ENCODE data around the gene POT1. TPM values are rescaled to one million over a fixed set of nuclear protein-coding genes. Genes with fewer than 3 reads are reported as not detected.

The POT1 gene
- total and polyA plus RNA-seq, 2 of the 8 experiments (the other 6 are each of a cell fraction or from before 2014, with no cell fraction given): 13.1 to 22.8 TPM

GRCh38 chr7:124907490-124907889, 22.1 kb downstream of the POT1 start:
- Histone ChIP-seq H4K91ac (replicated peaks; ENCODE audit: insufficient read length, low read length) (no peak overlapping the region), H3K27me3 (replicated peaks in 1 of 4; ENCODE audit: control insufficient read depth in 3 of 4, extremely low read depth in 1 of 4, insufficient read depth in 3 of 4, low read length in 3 of 4) (no peaks in the 10 kb centered on the region), H3K23me2 (ENCODE audit: low read depth, low read length) (no peaks in the 10 kb centered on the region), H3K27ac (ENCODE audit: low read depth, low read length) (no peak overlapping the region), H2AK5ac (ENCODE audit: low read depth, low read length) (no peak overlapping the region), H4K5ac (ENCODE audit: insufficient read length, low read depth, low read length) (no peak overlapping the region), H2BK12ac (ENCODE audit: low read depth, low read length) (no peak overlapping the region), H2AFZ (ENCODE audit: low read length) (no peak overlapping the region), H3K9ac (replicated peaks in 1 of 4; ENCODE audit: extremely low read depth in 1 of 4, low read depth in 3 of 4, low read length in 3 of 4) (no peak overlapping the region), H4K8ac (ENCODE audit: extremely low read depth, insufficient read depth, low read length) (no peak overlapping the region), H2BK15ac (ENCODE audit: low read length) (no peak overlapping the region), H3K14ac (ENCODE audit: insufficient read length) (no peak overlapping the region), H2BK120ac (replicated peaks; ENCODE audit: low read depth, low read length) (no peak overlapping the region), H3K23ac (ENCODE audit: insufficient read length) (no peak overlapping the region), H2BK5ac (ENCODE audit: low read depth, low read length) (no peak overlapping the region), H3K79me1 (ENCODE audit: low read depth, low read length) (no peaks in the 10 kb centered on the region), H4K20me1 (replicated peaks in 1 of 2; ENCODE audit: control insufficient read depth in 1 of 2, insufficient read depth in 2 of 2, low read length in 2 of 2) (no peaks in the 10 kb centered on the region), H3K4me1 (replicated peaks in 1 of 4; ENCODE audit: control insufficient read depth in 3 of 4, insufficient read depth in 4 of 4, low read length in 3 of 4) (no peaks in the 10 kb centered on the region), H3K56ac (replicated peaks; ENCODE audit: insufficient read length, low read depth, low read length) (no peak overlapping the region), H3K4ac (replicated peaks; ENCODE audit: insufficient read length, low read depth, low read length) (no peak overlapping the region), H3K9me3 (ENCODE audit: insufficient read depth in 2 of 2, low read depth in 1 of 2, low read length in 1 of 2) (no peaks in the 10 kb centered on the region), H3K4me2 (ENCODE audit: insufficient read depth in 1 of 2, low read depth in 2 of 2, low read length in 2 of 2) (no peak overlapping the region), H3K4me3 (ENCODE audit: extremely low read depth in 1 of 4, insufficient read depth in 2 of 4, low read depth in 3 of 4, low read length in 4 of 4) (no peak overlapping the region), H3K79me2 (ENCODE audit: control insufficient read depth in 1 of 2, insufficient read depth in 2 of 2, low read length in 2 of 2) (peaks cover 0 to 4% of the 10 kb centered on the region in 2 experiments; a peak in 2 of 4 replicates), H3K36me3 (ENCODE audit: control insufficient read depth in 2 of 4, insufficient read depth in 4 of 4, low read length in 3 of 4) (no peaks in the 10 kb centered on the region), H2BK20ac (ENCODE audit: low read length) (no peak overlapping the region), H3K18ac (ENCODE audit: extremely low read depth, low read length) (no peak overlapping the region)
- ChIA-PET POLR2A (ENCODE audit: partially characterized antibody) (no interaction called here), CTCF (ENCODE audit: partially characterized antibody) (no interaction called here)
- WGBS, 2 experiments (ENCODE audit: extremely low coverage in 1 of 2, insufficient coverage in 1 of 2, insufficient read length in 1 of 2, insufficient replicate concordance in 2 of 2, low coverage in 1 of 2, low lambda C conversion rate in 2 of 2, missing lambda C conversion rate in 1 of 2): 84% methylated on average over 1 of the region's 1 CpG; no CpG with 5 or more reads in 1 of the 2 experiments
- DNase-seq (ENCODE audit: low read depth in 1 of 2, low spot score in 2 of 2) (no peak), FAIRE-seq (no peak)
- TF ChIP-seq CBX8 (IDR thresholded peaks at IDR 0.05; ENCODE audit: borderline replicate concordance, low read depth, low read length) (no peak), SIN3A (conservative IDR thresholded peaks at IDR 0.05 in 1 of 2, IDR thresholded peaks at IDR 0.05 in 1 of 2; ENCODE audit: low read depth in 1 of 2, low read length in 2 of 2) (no peak), KDM1A (IDR thresholded peaks at IDR 0.05; ENCODE audit: borderline replicate concordance, low read length) (no peak), CBX5 (IDR thresholded peaks at IDR 0.05; ENCODE audit: low read depth, low read length) (no peak), SP2 (IDR thresholded peaks at IDR 0.05; ENCODE audit: low read length) (no peak), TAF1 (IDR thresholded peaks at IDR 0.05; ENCODE audit: low read depth, low read length) (no peak), BCL11A (IDR thresholded peaks at IDR 0.05; ENCODE audit: low read depth in 2 of 2, low read length in 2 of 2) (no peak), RXRA (IDR thresholded peaks at IDR 0.05; ENCODE audit: insufficient read depth, low read depth, low read length) (no peak), RFX5 (IDR thresholded peaks at IDR 0.05; ENCODE audit: borderline replicate concordance, low read depth, low read length) (no peak), SIRT6 (IDR thresholded peaks at IDR 0.05; ENCODE audit: low read length) (no peak), YY1 (IDR thresholded peaks at IDR 0.05; ENCODE audit: low read depth, low read length) (no peak)
- TF ChIP-seq, protein P1, sequence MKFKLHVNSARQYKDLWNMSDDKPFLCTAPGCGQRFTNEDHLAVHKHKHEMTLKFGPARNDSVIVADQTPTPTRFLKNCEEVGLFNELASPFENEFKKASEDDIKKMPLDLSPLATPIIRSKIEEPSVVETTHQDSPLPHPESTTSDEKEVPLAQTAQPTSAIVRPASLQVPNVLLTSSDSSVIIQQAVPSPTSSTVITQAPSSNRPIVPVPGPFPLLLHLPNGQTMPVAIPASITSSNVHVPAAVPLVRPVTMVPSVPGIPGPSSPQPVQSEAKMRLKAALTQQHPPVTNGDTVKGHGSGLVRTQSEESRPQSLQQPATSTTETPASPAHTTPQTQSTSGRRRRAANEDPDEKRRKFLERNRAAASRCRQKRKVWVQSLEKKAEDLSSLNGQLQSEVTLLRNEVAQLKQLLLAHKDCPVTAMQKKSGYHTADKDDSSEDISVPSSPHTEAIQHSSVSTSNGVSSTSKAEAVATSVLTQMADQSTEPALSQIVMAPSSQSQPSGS (IDR thresholded peaks at IDR 0.05; ENCODE audit: low read length): no peak
